ENCODE results near the gene WEE2. TPM values are rescaled to one million over a fixed set of nuclear protein-coding genes. Genes with fewer than 3 reads are reported as not detected.

Gene WEE2
- total RNA-seq, 2 donors from 2014 or later = not detected

Other genes starting within 250 kb of the WEE2 start
- 10 to 100 TPM; 34.8 to 48.5 TPM for gene AGK, start 156.9 kb upstream of the WEE2 start, total RNA-seq
- 10 to 100 TPM; 43.2 to 48.7 TPM for gene DENND11, start 6.2 kb upstream of the WEE2 start, total RNA-seq
- 100 to 1,000 TPM; 126 to 131 TPM for gene SSBP1, start 30.0 kb downstream of the WEE2 start, total RNA-seq
- 1 to 10 TPM; 1.8 TPM for gene TAS2R3, start 55.7 kb downstream of the WEE2 start, total RNA-seq
- 1 to 10 TPM; 1.1 to 1.4 TPM for gene TAS2R4, start 68.3 kb downstream of the WEE2 start, total RNA-seq
- 1 to 10 TPM; 1.3 to 2.3 TPM for gene TAS2R5, start 81.9 kb downstream of the WEE2 start, total RNA-seq
- gene PRSS37, start 133.1 kb downstream of the WEE2 start, total RNA-seq = not detected
- gene OR9A4, start 208.0 kb downstream of the WEE2 start, total RNA-seq = not detected
- not detected for gene CLEC5A, start 238.6 kb downstream of the WEE2 start, total RNA-seq